Kidney epithelial cell (primary cell): ENCODE data around the gene CEACAM1. TPM values are rescaled to one million over a fixed set of nuclear protein-coding genes. Genes with fewer than 3 reads are reported as not detected.

Source experiments
- DNase-seq: peaks from one replicate; pipeline ENCODE4 v3.0.0-alpha.2; 2010; ENCODE audit warnings: low read depth
- H3K27me3 ChIP-seq: 2 replicates; pipeline ENCODE4 v1.6.0; 2011; ENCODE audit warnings: low read length; ENCODE audit not compliant: control insufficient read depth, insufficient read depth
- H3K36me3 ChIP-seq: 2 replicates; pipeline ENCODE4 v1.5.1; 2011; ENCODE audit warnings: low read length; ENCODE audit not compliant: control insufficient read depth, insufficient read depth
- H3K4me3 ChIP-seq: 2 replicates; pipeline ENCODE4 v1.5.1; 2011; ENCODE audit warnings: low read depth, mild to moderate bottlenecking, control low read depth, low read length
- total RNA-seq: library from RNA; depleted of rRNA; stranded (reverse); fragments of >200 nt; gene quantifications from 2 replicates; pipeline ENCODE4 v1.2.3, GENCODE V29; 2015
- TF ChIP-seq, protein P1 (sequence below): IDR thresholded peaks from 2 replicates; pipeline ENCODE4 v1.5.1; 2011; ENCODE audit warnings: mild to moderate bottlenecking, moderate library complexity, low read length, control low read depth, inconsistent platforms; ENCODE audit not compliant: insufficient read depth, poor library complexity, severe bottlenecking

The CEACAM1 gene
- 2.1 and 3.6 TPM in 2 replicates for total RNA-seq

DNA sequence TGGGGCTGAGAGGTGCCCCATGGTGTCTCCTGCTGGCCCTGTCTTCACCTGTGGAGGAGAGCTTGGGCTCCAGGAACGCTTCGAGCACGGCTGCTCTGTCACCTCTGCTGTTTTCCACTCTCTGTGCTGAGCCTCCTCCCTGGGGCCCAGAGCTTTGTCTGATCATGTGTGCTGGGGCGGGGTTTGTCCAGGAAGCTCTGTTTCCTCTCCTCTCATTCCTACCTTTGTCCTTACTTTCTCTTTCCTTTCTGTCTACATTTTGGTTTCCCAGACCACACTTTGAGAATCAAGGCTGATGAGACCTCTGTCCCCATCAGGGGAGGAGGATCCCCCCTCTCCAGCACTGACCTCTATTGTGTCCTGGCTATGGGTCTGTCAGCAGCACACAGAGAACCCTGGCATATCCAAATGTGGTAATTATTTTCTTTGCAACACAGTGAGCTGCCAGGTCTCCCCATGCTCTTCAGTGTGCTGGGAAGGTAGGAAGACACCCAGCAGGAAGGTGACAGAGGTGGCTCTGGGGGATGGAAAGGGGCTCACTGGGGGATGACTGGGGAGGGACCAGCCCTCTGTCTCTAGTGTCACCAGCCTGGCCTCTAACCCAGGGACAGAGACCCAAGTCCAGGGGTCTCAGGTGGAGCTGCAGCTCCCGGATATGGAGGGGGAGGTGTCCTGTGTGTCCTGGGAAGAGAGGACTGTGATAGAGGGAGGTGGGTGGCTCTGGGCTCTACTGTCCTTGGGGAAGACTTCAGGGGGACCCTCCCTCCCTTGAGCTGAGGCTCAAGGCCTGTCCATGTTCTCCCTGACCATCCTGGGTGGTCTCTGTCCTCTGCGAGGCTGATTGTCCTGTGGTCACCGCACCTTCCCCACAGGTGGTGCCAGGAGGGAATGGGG is at the start of gene CEACAM1:
TSS of gene CEACAM1 (minus strand) at position 128 of the 894 bp plus-strand sequence. CDS start at position 21, 107 bp downstream.
- TF ChIP-seq, protein P1, sequence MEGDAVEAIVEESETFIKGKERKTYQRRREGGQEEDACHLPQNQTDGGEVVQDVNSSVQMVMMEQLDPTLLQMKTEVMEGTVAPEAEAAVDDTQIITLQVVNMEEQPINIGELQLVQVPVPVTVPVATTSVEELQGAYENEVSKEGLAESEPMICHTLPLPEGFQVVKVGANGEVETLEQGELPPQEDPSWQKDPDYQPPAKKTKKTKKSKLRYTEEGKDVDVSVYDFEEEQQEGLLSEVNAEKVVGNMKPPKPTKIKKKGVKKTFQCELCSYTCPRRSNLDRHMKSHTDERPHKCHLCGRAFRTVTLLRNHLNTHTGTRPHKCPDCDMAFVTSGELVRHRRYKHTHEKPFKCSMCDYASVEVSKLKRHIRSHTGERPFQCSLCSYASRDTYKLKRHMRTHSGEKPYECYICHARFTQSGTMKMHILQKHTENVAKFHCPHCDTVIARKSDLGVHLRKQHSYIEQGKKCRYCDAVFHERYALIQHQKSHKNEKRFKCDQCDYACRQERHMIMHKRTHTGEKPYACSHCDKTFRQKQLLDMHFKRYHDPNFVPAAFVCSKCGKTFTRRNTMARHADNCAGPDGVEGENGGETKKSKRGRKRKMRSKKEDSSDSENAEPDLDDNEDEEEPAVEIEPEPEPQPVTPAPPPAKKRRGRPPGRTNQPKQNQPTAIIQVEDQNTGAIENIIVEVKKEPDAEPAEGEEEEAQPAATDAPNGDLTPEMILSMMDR = no peak
- H3K27me3 ChIP-seq = peaks cover 3% of the 10 kb centered on the region
- no peak for DNase-seq
- H3K4me3 ChIP-seq = no peak within 1 kb of the TSS
- H3K36me3 ChIP-seq = no peaks in the 10 kb centered on the region

DNA sequence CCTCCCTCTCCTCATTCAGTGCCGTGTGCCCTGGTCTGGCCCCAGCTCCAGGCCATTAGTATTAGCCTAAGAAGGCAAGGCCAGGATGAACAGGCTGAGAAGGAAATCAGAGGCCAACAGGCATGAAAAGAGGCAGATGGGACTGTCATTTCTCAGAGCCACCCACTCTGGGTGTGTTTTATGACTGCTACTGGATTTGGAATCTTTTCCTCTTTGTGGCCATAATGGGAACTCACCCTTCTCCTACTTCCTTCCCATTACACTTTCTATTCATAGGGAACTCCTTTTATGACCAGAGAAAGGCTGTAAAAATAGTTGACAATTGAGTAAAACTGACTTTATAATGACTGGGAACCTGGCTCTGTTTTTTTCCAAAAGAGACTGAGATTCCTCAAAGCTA is 48.7 kb upstream of the CEACAM1 start:
- peaks cover 2% of the 10 kb centered on the region for H3K27me3 ChIP-seq
- no peak for DNase-seq
- TF ChIP-seq, protein P1 = no peak

DNA sequence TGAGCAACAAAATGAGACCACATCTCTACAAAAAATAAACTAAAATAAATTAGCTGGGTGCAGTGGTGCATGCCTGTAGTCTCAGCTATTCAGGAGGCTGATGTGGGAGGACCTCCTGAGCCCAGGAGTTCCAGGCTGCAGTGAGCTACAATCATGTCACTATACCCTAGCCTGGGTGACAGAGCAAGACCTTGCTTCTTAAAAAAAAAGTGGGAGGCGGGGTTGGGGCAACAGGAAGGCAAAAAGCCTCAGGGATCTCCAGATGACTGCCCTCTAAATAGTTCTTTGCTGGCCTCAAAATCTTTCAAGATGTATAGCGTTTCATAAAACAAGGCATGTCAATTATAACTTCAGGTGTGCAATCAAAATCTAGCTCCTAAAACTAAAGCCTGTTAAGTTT is 48.0 kb upstream of the CEACAM1 start:
- Histone ChIP-seq H3K4me3 (no peak overlapping the region), H3K27me3 (peaks cover 2% of the 10 kb centered on the region), H3K36me3 (no peaks in the 10 kb centered on the region)
- no peak for DNase-seq
- TF ChIP-seq, protein P1 = no peak

More for the DNA sequence above, 48.7 kb upstream of the CEACAM1 start:
- no peak overlapping the region for H3K4me3 ChIP-seq
- H3K36me3 ChIP-seq = no peaks in the 10 kb centered on the region

DNA sequence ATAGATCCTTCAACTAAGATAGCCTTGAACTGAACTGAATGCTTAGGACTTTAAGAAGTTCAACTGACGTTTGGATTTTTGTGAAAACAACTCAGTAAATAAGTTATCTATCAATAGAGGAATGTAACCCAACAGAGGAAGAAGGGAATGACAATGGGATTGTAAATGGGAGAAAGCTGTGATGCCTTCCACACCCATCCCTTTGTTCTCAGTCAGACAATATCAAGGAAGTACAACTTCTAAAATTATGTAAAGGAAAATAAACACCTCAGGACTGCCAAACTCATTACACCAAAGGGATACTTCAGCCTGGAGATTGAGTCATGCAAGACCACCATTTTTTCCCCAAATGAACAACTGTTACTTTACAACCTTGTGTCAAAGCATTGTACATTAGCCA is 45.4 kb upstream of the CEACAM1 start:
- TF ChIP-seq, protein P1 = no peak
- no peaks in the 10 kb centered on the region for H3K36me3 ChIP-seq
- H3K4me3 ChIP-seq = no peak overlapping the region
- DNase-seq = no peak
- H3K27me3 ChIP-seq = peaks cover 2% of the 10 kb centered on the region

DNA sequence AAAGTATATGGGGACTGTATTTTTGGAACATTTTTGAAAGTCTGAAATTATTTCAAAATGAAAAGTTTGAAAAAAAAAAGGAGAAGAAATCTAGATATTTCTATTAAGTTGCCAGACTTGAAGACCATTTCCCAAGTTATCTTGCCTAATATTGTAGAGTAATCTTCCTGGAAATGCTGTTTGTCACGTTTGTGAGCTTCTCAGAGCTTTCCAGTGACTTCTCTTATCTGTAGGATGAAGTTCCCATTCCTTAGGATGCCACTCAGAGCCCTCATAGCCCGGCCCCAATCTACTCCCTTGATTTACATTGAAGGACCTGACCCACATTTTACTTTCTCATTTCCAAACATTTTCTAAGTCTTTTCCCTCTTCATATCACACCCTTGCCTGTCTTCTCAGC is 42.8 kb upstream of the CEACAM1 start:
- DNase-seq = no peak
- Histone ChIP-seq H3K4me3 (no peak overlapping the region), H3K27me3 (peaks cover 2% of the 10 kb centered on the region), H3K36me3 (no peaks in the 10 kb centered on the region)
- TF ChIP-seq, protein P1 = no peak
